ENCODE results near the gene OLFM1.
"Not testable (repeated sequence)": the region's sequence is repeated elsewhere in the genome, so short reads cannot be mapped to it uniquely, and the experiment has no call there.

OLFM1 gene

DNA sequence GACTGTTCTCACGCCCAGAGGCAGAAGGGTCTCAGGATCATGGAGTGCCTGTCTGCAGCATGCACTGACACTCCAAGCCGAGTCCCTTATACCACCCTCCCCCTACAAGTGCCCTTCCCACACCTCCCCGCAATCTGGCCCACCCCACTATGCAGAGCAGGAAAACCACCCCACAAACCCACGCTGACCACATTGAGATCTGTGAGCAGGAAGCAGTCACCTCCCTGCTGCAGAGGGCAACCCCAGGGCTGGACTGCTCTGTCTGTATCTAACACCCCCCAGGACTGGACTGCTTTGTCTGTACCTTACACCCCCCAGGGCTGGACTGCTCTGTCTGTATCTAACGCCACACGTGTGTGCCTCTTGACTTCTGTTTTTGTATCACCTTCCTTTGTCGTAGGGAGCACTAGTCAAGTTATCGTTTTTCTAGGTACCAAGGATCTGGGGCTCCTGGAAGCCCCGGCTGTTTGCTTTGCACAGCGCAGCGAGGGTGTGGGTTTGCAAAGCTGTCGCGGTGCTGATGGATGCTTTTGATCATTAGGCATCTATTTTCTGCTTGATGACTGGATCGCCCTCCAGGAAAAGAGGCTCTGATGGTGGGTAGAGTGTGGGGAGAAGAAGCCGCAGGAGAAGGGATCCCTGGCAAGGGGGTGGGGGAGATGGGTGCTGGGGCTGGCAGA, 21.5 kb downstream of the OLFM1 start:
- DNase-seq, result no peak

DNA sequence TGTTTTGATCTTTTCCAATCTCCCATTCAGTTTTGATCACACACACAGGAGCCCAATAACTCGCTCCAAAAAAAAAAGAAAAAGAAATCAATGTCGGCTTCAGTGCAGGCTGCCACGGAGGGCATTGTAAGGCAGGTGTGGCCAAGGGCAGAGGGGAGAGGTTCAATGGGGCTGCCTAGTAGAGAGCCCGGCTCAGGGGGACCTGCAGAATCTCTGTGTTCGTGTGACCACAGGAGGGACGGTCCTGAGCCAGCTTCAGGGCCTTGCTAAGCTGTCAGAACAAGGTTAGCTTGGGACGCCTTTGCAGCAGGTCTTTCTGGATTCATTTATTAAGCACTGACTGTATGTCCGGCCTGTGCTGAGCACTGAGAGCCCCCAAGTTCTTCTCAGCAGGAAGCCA, 22.2 kb downstream of the OLFM1 start:
- no peak for DNase-seq

DNA sequence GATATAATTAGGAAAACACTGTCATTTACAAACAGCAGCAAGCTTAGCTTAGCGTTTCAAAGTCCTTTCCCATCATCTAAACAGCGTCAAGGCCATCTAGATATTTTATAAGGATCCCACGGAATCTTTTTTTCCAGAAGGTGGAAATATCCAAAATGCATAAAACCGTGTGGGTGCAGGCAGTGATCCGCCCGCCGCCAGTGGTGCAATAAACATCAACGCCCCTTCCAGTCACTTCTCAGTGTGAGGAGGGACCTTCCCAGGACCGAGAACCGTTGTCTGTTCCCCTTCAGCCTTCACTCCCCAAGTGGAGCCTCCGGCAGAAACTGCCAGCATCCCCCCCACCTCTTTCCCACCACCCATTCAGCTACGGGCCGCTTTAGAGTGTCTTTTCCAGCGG, 22.9 kb downstream of the OLFM1 start:
- DNase-seq, result no peak

DNA sequence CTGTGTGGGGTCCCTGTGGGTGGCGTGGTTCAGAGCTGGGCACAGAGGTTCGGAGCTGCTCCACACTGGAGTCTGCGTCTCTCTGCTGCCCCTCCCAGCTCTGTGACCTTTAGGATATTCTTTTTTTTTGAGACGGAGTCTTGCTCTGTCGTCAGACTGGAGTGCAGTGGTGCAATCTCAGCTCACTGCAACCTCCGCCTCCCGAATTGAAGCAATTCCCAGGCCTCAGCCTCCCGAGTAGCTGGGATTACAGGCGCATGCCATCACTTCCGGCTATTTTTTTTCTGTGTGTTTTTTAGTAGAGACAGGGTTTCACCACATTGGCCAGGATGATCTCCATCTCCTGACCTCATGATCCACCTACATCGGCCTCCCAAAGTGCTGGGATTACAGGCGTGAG, 24.1 kb downstream of the OLFM1 start:
- not testable (repeated sequence) for DNase-seq

DNA sequence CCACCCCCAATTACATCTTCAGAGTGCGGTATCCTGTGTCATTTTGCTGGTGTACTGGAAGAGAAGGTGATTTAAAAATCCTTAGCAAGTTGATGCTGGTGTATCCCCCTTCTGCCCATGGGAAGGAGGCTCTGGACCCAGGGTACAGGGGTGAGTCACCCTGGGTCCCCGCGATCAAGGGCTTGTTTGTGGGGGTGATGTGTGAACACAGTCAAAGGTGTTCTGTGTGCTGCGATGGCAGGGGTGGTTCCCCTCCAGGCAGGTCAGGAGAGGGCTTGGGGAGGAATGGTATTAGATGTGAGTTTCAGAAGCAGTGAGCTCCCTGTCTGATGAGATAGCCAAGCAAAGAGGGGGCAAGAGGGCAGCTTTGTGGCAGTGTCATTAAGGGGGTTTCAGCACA, 28.9 kb downstream of the OLFM1 start:
- no peak for DNase-seq

DNA sequence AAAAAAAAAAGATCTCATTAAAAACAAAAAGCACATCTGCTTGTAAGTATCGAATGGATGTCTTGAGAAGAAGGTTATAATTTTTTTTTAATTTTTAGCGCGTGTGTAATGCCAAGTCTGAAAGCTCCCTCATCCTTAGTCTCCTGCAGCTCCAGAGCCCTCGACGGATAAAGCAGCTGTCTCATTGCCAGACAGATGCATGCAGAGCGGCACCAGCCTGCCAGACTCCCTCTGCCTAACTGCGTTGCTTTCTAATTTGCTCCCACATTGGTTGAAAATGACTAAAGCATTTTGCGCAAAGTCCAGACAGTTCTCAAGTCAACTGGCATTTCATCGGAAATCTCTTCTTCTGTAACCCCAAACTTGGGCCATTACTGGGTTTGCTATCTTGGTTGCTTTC, 29.4 kb downstream of the OLFM1 start:
- DNase-seq, result peak; percentile 84

DNA sequence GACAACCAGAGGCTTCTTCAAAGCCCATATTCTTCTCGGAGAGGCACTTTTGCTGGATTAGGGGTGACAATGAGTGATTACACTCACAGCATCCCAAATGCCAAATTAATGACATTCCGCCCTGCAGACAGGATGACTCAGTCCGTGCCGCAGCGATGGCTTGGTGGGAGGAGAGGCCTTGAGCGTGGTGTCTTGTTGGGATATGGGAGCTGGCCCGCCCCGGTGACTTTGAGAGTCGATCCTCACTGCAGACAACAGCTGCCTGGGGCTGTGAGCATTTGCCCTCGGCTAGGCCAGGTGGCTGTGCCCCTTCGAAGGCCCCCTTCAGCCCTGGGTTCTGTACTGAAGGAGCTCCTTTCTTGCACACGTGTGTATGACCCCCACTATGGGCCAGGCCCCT, 29.8 kb downstream of the OLFM1 start:
- DNase-seq, result no peak

DNA sequence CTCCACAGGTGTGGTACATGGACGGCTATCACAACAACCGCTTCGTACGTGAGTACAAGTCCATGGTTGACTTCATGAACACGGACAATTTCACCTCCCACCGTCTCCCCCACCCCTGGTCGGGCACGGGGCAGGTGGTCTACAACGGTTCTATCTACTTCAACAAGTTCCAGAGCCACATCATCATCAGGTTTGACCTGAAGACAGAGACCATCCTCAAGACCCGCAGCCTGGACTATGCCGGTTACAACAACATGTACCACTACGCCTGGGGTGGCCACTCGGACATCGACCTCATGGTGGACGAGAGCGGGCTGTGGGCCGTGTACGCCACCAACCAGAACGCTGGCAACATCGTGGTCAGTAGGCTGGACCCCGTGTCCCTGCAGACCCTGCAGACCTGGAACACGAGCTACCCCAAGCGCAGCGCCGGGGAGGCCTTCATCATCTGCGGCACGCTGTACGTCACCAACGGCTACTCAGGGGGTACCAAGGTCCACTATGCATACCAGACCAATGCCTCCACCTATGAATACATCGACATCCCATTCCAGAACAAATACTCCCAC, 32.1 kb downstream of the OLFM1 start:
- no peak for DNase-seq

DNA sequence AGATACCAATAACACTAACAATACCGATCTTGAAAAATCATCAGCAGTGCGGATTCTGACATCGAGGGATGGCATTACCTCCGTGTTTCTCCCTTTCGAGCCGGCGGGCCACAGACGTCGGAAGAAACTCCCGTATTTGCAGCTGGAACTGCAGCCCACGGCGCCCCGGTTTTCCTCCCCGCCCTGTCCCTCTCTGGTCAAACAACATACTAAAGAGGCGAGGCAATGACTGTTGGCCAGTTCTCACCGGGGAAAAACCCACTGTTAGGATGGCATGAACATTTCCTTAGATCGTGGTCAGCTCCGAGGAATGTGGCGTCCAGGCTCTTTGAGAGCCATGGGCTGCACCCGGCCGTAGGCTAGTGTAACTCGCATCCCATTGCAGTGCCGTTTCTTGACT, 32.8 kb downstream of the OLFM1 start:
- no peak for DNase-seq

DNA sequence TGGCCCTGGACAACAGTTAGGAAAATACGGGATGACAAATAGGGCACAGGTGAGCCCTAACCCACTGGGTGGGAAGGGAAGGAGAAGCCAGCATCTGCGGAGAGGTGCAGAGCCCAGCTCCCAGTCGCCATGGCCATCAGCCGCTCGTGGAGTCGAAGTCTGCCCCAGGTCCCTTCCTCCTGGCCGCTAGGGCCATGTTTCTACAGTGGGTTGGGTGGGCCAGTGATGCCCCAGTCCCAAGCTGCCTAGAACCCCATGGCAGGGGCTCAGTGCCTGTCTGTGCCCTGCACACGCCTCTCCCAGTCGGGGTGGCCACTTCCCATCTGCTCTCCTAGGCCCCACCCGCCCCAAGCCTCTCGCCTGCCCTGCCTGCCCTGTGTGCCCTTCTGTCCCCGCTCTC, 34.8 kb downstream of the OLFM1 start:
- no peak for DNase-seq

DNA sequence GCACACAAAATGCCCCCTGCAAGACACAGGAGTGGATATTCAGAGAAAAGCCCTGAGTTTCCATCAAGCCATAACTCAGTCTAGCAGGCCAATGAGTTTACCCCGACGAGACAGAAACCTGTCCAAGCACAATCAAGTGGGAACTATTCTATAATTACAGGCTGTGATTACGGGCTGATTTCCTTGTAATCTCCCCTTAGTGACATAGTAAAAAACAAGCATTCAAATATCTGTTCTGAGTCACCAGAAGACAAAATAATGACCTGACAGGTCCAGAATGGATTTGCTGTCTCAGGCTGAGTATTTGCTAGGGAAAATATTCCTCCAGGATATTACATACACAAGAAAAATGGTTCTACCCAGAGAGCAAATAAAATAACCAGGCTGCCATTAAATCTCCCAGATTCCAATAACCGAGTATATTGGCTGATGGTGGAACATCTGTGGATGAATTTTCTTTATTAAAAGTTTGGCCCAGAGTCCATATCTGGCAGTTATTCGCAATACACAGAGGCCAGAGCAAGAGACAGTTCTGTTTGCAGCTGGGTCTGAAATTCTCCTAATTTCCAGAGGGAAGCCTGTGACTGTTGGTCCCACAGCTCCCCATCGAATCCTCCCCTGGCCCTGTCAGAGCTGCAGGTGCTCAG, 35.8 kb downstream of the OLFM1 start:
- DNase-seq, result no peak

DNA sequence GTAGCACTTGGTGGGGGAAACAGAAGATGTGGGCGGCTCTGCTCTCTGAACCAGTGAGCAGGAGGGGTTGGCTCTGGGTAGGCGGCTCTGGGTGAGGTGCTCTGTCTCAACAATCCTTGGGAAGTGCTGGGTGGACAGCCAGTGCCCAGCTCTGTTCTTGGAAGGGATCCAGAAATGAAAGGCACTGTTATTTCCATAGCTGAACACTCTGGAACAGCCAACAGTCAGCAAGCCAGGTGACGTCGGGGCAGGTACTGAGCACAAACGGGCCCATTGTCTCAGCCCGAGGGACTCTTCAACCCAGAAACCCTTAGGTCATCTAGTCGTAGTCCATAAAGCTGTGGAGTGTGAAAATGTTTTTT, 36.3 kb downstream of the OLFM1 start:
- DNase-seq, result no peak

DNA sequence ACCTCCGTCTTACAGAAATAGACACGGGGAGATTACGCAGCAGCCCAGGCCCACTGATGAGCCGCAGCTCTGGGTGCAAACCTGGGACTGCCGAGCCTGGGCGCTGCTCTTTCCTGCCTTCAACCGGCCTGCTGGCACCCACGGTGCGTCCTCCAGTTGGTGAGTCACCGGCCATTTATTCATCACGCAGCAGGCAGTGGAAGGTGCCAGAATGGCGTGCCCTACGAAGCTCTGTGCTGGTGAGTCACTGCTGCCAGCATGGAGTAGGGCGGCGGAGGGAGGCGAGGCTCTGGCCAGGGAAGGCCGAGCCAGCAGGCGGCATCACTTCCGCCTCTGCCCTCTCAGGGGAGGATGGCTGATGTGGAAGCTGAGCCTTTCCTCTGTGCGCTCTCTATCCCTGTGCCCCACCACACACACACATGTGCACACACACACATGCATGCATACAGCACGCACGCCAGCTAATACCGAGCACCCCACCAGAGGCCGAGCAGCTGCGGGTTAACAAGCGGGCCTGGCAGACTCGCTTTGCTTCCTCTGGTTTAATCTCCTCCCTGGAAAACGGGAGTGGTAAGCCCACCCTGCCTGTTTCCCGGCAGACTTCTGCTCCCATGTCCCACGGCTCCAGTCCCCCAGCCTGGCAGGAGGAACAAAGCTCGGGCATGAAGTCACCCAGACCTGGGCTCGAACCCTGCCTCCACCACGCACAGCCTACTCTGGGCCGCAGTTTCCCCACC, 39.2 kb downstream of the OLFM1 start:
- no peak for DNase-seq

DNA sequence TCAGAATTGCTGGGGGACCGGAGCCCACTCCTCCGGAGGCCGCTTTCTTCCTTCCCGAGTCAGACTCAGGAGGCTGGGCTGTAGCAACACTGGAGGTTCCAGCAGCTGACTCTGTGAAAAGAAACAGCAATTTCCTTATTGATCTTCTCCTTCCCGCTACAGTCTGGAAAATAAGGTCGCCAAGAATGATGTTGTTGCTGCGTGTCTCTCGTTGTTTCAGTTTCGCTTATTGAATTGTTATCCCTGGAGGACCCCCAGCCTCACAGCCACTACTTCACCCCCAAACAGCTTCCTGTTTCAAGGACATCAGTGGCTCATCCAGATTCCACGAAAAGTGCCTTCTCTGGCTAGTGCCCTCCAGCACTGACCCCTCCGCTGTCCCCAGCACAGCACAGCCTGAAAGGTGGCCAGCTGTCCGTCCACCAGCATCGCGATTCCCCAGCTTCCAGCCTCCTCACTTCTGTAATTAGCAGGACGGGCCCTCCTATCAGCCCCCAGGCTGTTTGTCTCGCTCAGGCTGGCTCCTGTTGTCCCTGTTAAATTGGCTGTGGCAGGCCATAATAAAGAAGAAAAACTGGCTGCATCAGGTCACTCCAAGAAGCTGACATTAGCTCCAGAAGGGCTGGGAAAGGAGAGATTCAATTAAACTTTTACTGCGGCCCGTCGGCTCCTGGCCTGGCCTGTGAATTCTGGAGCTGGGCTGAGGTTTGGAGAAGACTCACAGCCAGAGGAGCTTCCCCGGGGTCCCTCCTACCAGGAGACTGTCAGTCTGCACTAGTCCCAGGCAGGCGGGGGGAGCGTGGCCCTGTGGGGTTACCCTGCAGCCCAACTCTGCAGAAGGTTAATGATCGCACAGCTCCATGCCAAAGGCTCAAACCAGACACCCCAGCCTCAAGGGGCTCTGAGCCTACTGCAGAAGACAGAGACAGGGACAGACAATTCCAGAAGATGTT, 40.5 kb downstream of the OLFM1 start:
- DNase-seq, result no peak

DNA sequence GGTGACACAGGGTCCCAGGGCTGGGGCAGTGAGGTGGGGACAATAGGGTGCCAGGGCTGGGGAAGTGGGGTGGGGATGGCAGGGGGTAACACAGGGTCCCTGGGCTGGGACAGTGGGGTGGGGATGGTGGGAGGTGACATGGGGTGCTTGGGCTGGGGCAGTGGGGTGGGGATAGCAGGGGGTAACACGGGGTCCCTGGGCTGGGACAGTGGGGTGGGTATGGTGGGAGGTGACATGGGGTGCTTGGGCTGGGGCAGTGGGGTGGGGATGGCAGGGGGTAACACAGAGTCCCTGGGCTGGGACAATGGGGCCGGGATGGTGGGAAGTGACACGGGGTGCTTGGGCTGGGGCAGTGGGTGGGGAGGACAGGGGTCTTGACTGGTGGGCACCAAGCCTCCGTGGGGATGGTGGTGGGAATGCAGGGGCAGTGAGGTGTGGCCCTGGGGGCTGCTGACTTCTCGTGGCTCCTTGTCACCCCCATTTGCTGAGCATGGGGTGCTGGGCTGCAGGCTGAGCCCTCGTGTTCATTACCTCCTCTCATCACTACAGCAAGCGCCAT, 41.7 kb downstream of the OLFM1 start:
- DNase-seq, result no peak

DNA sequence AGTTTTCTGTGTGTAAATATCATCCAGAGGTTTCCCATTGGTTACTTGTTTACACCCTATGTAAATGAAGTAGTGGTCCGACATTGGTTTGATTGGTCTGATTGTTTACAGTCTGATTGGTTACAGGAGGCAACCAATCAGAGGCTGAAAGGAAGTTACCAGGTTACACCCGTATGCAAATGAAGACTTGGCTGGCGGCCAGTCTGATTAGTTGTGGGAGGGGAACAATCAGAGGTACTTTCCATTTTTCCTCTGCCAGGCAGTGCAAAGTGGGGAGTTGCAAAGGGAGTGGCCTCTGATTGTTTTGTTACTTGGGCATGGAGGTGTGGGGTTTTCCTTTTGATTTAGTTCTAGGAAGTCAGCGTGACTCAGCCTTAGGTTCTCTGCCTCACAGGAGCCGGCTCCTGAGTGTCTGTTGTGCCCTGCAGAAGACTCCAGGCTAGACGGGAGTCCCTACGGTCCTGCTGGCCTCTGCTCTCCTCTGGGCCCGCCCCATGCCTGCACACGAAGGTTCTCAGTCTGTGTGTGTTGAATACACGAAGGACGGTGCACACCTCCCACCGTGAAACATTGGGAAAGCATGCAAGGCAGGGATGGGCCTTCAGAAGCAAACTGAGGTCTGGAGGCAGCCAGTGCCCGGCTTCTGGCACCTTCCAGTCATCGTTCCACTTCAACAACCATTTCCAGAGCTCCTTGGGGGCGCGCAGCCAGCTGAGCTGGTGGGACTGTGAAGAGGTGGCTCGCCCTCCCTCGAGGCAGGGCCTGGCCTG, 42.9 kb downstream of the OLFM1 start:
- peak; percentile 76 for DNase-seq

DNA sequence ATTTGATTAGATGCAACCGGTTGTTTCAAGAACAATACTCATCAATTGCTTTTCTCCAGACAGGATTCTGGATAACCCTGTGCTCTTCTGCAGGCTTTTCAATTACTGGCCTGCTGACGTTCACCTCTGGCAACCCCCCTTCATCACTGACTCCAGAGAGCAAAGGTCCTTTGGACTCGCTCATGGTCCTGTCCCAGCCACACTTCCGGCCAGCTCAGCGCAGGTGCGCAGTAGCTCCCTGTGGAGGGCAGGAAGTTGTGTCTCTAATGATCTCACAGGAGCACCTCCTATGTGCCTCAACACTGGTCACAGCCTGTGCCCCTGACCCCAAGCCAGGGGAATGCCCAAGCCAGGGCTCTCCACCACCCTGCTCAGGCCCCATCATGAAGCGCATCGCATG, 44.0 kb downstream of the OLFM1 start:
- DNase-seq, result no peak

DNA sequence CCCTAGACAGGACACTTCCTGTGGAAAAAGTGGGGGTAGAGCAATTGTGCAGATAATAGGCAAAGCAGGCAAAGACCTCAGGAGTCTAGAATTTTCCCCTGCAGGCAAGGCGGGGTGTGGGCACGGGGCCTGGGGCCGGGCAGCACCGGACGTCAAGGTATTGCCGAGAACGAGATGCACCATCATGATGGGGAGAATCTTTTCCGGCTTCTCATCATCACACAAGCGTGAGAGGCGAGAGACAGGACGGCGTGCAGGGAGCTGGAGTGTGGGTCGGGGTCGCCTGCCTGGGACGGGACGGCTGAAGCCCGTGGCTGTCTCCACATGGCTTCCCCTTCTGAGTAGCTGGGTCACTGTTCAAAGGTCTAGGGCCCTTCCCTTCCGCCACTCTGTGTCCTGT, 44.5 kb downstream of the OLFM1 start:
- DNase-seq, result no peak

DNA sequence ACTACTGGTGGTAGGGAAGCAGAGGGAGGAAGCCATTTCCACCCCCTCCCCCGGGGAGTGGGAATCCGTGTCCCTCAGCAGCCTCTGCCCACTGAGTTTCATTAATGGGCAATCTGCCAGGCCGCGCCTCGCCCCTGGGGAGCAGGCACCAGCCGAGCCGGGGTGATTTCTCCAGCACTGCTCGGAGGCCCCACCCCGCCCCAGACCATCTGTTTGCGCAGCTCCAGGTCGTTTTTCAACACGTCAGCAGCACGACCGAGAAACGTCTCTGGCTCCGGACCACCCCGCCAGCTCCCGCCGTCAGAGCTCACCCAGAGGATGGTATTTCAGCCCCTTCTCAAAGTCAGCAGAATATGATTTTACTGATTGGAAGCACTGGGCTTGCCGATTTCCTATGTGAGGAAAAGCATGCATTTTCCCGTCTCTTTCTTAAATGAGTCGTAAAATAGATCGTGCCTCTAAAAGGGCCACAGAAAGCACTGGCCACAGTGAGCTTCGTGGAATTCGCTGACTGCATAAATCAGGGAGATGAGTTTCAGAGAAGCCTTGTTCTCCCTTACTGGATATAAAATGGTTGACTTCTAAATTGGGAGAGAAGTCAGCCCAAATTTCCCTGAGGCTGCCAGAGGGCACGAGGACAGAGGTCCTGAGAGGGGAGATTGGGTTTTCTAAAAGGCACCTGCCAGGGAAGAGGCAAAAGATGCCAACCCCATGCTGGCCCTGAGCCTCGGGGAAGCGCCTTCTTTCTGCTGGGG, 47.0 kb downstream of the OLFM1 start:
- peak; percentile 94 for DNase-seq

DNA sequence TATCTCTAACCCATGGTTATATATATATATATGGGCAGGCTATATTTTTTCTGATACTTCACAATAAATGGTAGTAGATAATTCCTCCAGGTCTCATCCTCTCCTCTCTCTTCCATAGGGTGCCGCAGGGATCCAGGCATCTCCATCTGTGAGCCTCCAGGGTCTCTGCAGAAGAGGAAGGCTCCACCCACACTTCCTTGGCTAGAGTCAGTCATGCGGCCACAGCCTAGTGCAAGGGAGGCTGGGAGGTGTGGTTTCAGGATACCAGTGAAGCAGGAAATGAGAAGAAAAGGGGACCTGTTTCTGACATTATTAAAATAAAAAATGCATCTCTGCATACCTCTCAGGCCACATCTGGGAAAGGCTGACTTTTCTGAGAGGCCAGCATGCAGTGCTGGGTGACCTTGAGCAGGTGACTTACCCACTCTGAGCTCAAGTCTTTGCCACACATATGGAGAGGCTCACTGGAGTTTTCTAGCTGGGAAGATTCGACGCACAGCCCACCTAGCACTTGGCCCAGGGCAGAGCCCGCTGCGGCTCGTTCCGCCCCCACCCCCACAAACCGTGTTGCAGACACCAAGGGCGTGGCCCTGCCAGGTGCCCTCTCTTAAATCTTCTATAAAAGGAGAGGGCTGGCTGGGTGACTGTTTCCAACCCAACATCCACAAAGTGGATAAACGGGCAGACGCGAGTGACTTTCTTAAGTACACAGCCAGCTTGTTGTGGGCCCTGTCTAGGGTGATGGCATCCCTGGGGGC, 47.9 kb downstream of the OLFM1 start:
- peak; percentile 60 for DNase-seq

All from NCI-H2171 treated with DMSO at 0.1 percent for 48 hours (cell line).